CD4-positive, alpha-beta T cell treated with Interleukin-17A for 4 hours (primary cell): ENCODE data around the gene POLQ.
"Not testable (repeated sequence)": the region's sequence is repeated elsewhere in the genome, so short reads cannot be mapped to it uniquely, and the experiment has no call there.

Experiments used
- DNase-seq: peaks from one replicate; pipeline ENCODE4 v3.0.0-alpha.2; 2020; ENCODE audit warnings: mixed read lengths

POLQ gene

GRCh38 chr3:121545574-121546455 lies at the start of gene POLQ:
Gene POLQ (minus strand): TSS chr3:121545988. CDS start chr3:121545877, 111 bp downstream.
- peak; percentile 90 for DNase-seq

GRCh38 chr3:121594850-121595249 lies 49.1 kb upstream of the POLQ start:
- DNase-seq: no peak

- not testable (repeated sequence) for DNase-seq
Measured at GRCh38 chr3:121593806-121594205, 48.0 kb upstream of the POLQ start.

- no peak for DNase-seq
Measured at GRCh38 chr3:121592856-121593702, 47.3 kb upstream of the POLQ start, which contains the start of gene FBXO40. Gene FBXO40 (plus strand): TSS chr3:121593379. CDS start chr3:121620576, 27,197 bp downstream.

- DNase-seq: no peak
Measured at GRCh38 chr3:121584418-121584817, 38.6 kb upstream of the POLQ start.

- no peak for DNase-seq
Measured at GRCh38 chr3:121581691-121582090, 35.9 kb upstream of the POLQ start.

- DNase-seq: no peak
Measured at GRCh38 chr3:121574449-121574848, 28.7 kb upstream of the POLQ start.

- DNase-seq: no peak
Measured at GRCh38 chr3:121567649-121568048, 21.9 kb upstream of the POLQ start, which contains the start of gene ARGFX. Gene ARGFX (plus strand): TSS chr3:121567949. CDS start chr3:121570714, 2,765 bp downstream.

GRCh38 chr3:121566773-121567172 lies 21.0 kb upstream of the POLQ start:
- no peak for DNase-seq

- no peak for DNase-seq
Measured at GRCh38 chr3:121562148-121562547, 16.4 kb upstream of the POLQ start.

- no peak for DNase-seq
Measured at GRCh38 chr3:121557426-121557934, 11.7 kb upstream of the POLQ start.

- DNase-seq: no peak
Measured at GRCh38 chr3:121552797-121553196, 7.0 kb upstream of the POLQ start.

GRCh38 chr3:121552379-121552778 lies 6.6 kb upstream of the POLQ start:
- no peak for DNase-seq

GRCh38 chr3:121545049-121545573 lies 677 bp downstream of the POLQ start:
- no peak for DNase-seq

GRCh38 chr3:121542924-121543323 lies 2.9 kb downstream of the POLQ start:
- DNase-seq: no peak

- no peak for DNase-seq
Measured at GRCh38 chr3:121531269-121531668, 14.5 kb downstream of the POLQ start.

GRCh38 chr3:121529308-121529707 lies 16.5 kb downstream of the POLQ start:
- no peak for DNase-seq

GRCh38 chr3:121520510-121520909 lies 25.3 kb downstream of the POLQ start:
- no peak for DNase-seq

- no peak for DNase-seq
Measured at GRCh38 chr3:121517953-121518655, 27.7 kb downstream of the POLQ start.

GRCh38 chr3:121515862-121516261 lies 29.9 kb downstream of the POLQ start:
- no peak for DNase-seq

GRCh38 chr3:121515313-121515712 lies 30.5 kb downstream of the POLQ start:
- DNase-seq: no peak

GRCh38 chr3:121514496-121514895 lies 31.3 kb downstream of the POLQ start:
- DNase-seq: no peak
